GM12801 (cell line): Measurements from ENCODE around the gene BLVRA.

ENCODE experiments used
- CTCF ChIP-seq: IDR thresholded peaks from one replicate; pipeline ENCODE4 v1.5.1; 2011; ENCODE audit warnings: control low read depth; ENCODE audit not compliant: insufficient read length; ENCODE audit errors: extremely low read depth

Gene BLVRA

GRCh38 chr7:43850348-43851116 is 92.1 kb downstream of the BLVRA start:
- TF ChIP-seq CTCF, result no peak

- TF ChIP-seq CTCF, result no peak
Measured at GRCh38 chr7:43851805-43852204, 93.3 kb downstream of the BLVRA start.

GRCh38 chr7:43855176-43855575 is 96.7 kb downstream of the BLVRA start:
- TF ChIP-seq CTCF, result no peak

- no peak for TF ChIP-seq CTCF
Measured at GRCh38 chr7:43856316-43856715, 97.8 kb downstream of the BLVRA start.
